MM.1S (cell line): ENCODE results near the gene SH3GL3.

Experiments used
- DNase-seq: peaks from one replicate; pipeline ENCODE4 v3.0.0-alpha.2; 2015
- H2AFZ ChIP-seq: fragments of 300-600 bp; sonication (generic); 2 replicates; pipeline ENCODE4 v1.6.0; 2016; ENCODE audit warnings: antibody characterized with exemption, low read length
- H3F3A ChIP-seq: fragments of 300-600 bp; sonication (generic); 2 replicates; pipeline ENCODE4 v1.6.1; 2016; ENCODE audit warnings: mild to moderate bottlenecking, antibody characterized with exemption, low read length, moderate library complexity, mixed read lengths; ENCODE audit not compliant: insufficient read depth
- H3K27ac ChIP-seq: fragments of 300-600 bp; sonication (generic); 2 replicates; pipeline ENCODE4 v1.5.1; 2016; ENCODE audit warnings: mild to moderate bottlenecking, low read length
- H3K27me3 ChIP-seq: fragments of 300-600 bp; sonication (generic); replicated peaks from 2 replicates; pipeline ENCODE4 v1.6.0; 2016; ENCODE audit warnings: low read length; ENCODE audit not compliant: insufficient read depth
- H3K36me3 ChIP-seq: fragments of 300-600 bp; sonication (generic); replicated peaks from 2 replicates; pipeline ENCODE4 v1.6.1; 2016; ENCODE audit warnings: mild to moderate bottlenecking, low read length, mixed read lengths; ENCODE audit not compliant: insufficient read depth
- H3K4me1 ChIP-seq: fragments of 300-600 bp; sonication (generic); 2 replicates; pipeline ENCODE4 v1.6.1; 2016; ENCODE audit warnings: low read length, mixed read lengths
- H3K4me2 ChIP-seq: fragments of 300-600 bp; sonication (generic); 2 replicates; pipeline ENCODE4 v1.6.0; 2016; ENCODE audit warnings: low read depth, low read length
- H3K4me3 ChIP-seq: fragments of 300-600 bp; sonication (generic); 2 replicates; pipeline ENCODE4 v1.5.1; 2016; ENCODE audit warnings: low read length, mixed read lengths
- H3K79me2 ChIP-seq: fragments of 300-600 bp; sonication (generic); 2 replicates; pipeline ENCODE4 v1.6.1; 2016; ENCODE audit warnings: mixed run types, low read length, mixed read lengths
- H3K9ac ChIP-seq: fragments of 300-600 bp; sonication (generic); 2 replicates; pipeline ENCODE4 v1.6.1; 2016; ENCODE audit warnings: low read length, mixed read lengths
- H3K9me2 ChIP-seq: fragments of 300-600 bp; sonication (generic); replicated peaks from 2 replicates; pipeline ENCODE4 v1.6.1; 2016; ENCODE audit warnings: mild to moderate bottlenecking, low read length, mixed read lengths; ENCODE audit not compliant: insufficient read depth
- H3K9me3 ChIP-seq: fragments of 300-600 bp; sonication (generic); replicated peaks from 2 replicates; pipeline ENCODE4 v1.6.1; 2016; ENCODE audit warnings: mild to moderate bottlenecking, low read length, mixed read lengths; ENCODE audit not compliant: insufficient read depth
- H4K20me1 ChIP-seq: fragments of 300-600 bp; sonication (generic); 2 replicates; pipeline ENCODE4 v1.6.1; 2016; ENCODE audit warnings: mild to moderate bottlenecking, low read length, moderate library complexity, mixed read lengths; ENCODE audit not compliant: insufficient read depth
- EZH2 ChIP-seq: fragments of 300-600 bp; sonication (generic); optimal IDR thresholded peaks from 2 replicates; pipeline ENCODE3; 2017; ENCODE audit warnings: low read depth, mild to moderate bottlenecking, antibody characterized with exemption, low read length, mixed read lengths
- EZH2phosphoT487 ChIP-seq: fragments of 300-600 bp; sonication (generic); IDR thresholded peaks from 2 replicates; pipeline ENCODE4 v1.6.1; 2018; ENCODE audit warnings: antibody characterized with exemption, low read length
- TF ChIP-seq, protein P1 (sequence below): fragments of 300-600 bp; sonication (generic); IDR thresholded peaks from 2 replicates; pipeline ENCODE4 v1.5.1; 2016; ENCODE audit warnings: antibody characterized with exemption, low read length, mixed read lengths

The SH3GL3 gene

GRCh38 chr15:83654379-83655236 lies 207.5 kb downstream of the SH3GL3 start:
- H3K79me2 ChIP-seq, result no peaks in the 10 kb centered on the region
- no peaks in the 10 kb centered on the region for H3K9me2 ChIP-seq
- no peaks in the 10 kb centered on the region for H3K9me3 ChIP-seq
- TF ChIP-seq, protein P1, sequence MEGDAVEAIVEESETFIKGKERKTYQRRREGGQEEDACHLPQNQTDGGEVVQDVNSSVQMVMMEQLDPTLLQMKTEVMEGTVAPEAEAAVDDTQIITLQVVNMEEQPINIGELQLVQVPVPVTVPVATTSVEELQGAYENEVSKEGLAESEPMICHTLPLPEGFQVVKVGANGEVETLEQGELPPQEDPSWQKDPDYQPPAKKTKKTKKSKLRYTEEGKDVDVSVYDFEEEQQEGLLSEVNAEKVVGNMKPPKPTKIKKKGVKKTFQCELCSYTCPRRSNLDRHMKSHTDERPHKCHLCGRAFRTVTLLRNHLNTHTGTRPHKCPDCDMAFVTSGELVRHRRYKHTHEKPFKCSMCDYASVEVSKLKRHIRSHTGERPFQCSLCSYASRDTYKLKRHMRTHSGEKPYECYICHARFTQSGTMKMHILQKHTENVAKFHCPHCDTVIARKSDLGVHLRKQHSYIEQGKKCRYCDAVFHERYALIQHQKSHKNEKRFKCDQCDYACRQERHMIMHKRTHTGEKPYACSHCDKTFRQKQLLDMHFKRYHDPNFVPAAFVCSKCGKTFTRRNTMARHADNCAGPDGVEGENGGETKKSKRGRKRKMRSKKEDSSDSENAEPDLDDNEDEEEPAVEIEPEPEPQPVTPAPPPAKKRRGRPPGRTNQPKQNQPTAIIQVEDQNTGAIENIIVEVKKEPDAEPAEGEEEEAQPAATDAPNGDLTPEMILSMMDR, result no peak
- no peak for TF ChIP-seq EZH2
- no peak for TF ChIP-seq EZH2phosphoT487
- H3K4me2 ChIP-seq, result no peak overlapping the region
- no peak overlapping the region for H3K9ac ChIP-seq
- H3K27ac ChIP-seq, result no peak overlapping the region
- H4K20me1 ChIP-seq, result no peaks in the 10 kb centered on the region
- no peak overlapping the region for H2AFZ ChIP-seq
- no peaks in the 10 kb centered on the region for H3K4me1 ChIP-seq
- H3K27me3 ChIP-seq, result no peaks in the 10 kb centered on the region
- H3K36me3 ChIP-seq, result no peaks in the 10 kb centered on the region
- no peak overlapping the region for H3K4me3 ChIP-seq
- DNase-seq, result no peak
- no peaks in the 10 kb centered on the region for H3F3A ChIP-seq

DNA sequence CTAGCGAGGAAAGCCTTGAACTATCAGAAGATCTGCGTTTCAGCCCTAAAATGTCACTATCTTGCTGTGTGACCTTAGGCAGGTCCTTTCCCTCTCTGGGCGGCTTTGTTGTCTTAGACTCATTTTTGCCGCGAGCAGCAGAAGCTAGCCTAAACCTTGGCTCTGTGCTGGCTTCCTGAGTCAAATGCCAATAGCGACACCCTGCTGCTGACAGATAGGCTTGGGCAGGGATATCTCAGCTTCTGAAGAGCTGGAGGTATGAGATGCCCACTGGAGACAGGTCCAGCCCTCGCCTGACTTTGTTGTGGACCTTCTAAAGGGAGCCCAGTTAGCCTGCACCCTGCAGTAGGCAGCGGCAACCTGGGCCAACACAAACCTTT lies 208.1 kb downstream of the SH3GL3 start:
- Histone ChIP-seq H3K27me3 (no peaks in the 10 kb centered on the region), H3K79me2 (no peaks in the 10 kb centered on the region), H3K9me3 (no peaks in the 10 kb centered on the region), H3K36me3 (no peaks in the 10 kb centered on the region), H2AFZ (no peak overlapping the region), H3F3A (no peaks in the 10 kb centered on the region), H3K4me3 (no peak overlapping the region), H4K20me1 (no peaks in the 10 kb centered on the region), H3K27ac (no peak overlapping the region), H3K9ac (no peak overlapping the region), H3K4me2 (no peak overlapping the region), H3K4me1 (no peaks in the 10 kb centered on the region), H3K9me2 (no peaks in the 10 kb centered on the region)
- TF ChIP-seq, protein P1, result no peak
- TF ChIP-seq EZH2, result no peak
- no peak for TF ChIP-seq EZH2phosphoT487
- DNase-seq, result no peak

- no peak for TF ChIP-seq EZH2
- TF ChIP-seq, protein P1, result no peak
- TF ChIP-seq EZH2phosphoT487, result no peak
- Histone ChIP-seq H2AFZ (no peak overlapping the region), H3K27me3 (no peaks in the 10 kb centered on the region)
Measured at GRCh38 chr15:83656192-83656591, 209.1 kb downstream of the SH3GL3 start.

More at GRCh38 chr15:83656192-83656591, 209.1 kb downstream of the SH3GL3 start:
- H3K4me3 ChIP-seq, result no peak overlapping the region
- no peaks in the 10 kb centered on the region for H3K4me1 ChIP-seq
- H3K4me2 ChIP-seq, result no peak overlapping the region
- H3K9me3 ChIP-seq, result no peaks in the 10 kb centered on the region
- no peaks in the 10 kb centered on the region for H3K9me2 ChIP-seq
- H3K9ac ChIP-seq, result no peak overlapping the region
- H3K36me3 ChIP-seq, result no peaks in the 10 kb centered on the region
- no peak overlapping the region for H3K27ac ChIP-seq
- H3K79me2 ChIP-seq, result no peaks in the 10 kb centered on the region
- no peaks in the 10 kb centered on the region for H4K20me1 ChIP-seq
- DNase-seq, result no peak
- no peaks in the 10 kb centered on the region for H3F3A ChIP-seq
